Breast epithelium (tissue), 4 donors: ENCODE results near the gene USF1. TPM values are rescaled to one million over a fixed set of nuclear protein-coding genes. Genes with fewer than 3 reads are reported as not detected.
A peak's percentile ranks its signal among the peaks of the same experiment; 100 is the strongest.

Experiments
- DNase-seq, 2 donors: peaks; one replicate each; pipeline ENCODE4 v3.0.0-alpha.2; 2019; ENCODE audit warnings: low spot score in 2 of 2
- H3K27ac ChIP-seq, 2 donors: fragments of 200-600 bp; sonication (generic) in 1 of 2; one replicate each; pipeline ENCODE4 v1.5.1; 2016 to 2019; ENCODE audit warnings: mild to moderate bottlenecking in 1 of 2
- H3K27me3 ChIP-seq, 2 donors: fragments of 200-600 bp; sonication (generic) in 1 of 2; one replicate each; pipeline versions ENCODE4 v1.5.1 to v1.6.0; 2017 to 2019; ENCODE audit warnings: control low read depth in 1 of 2, mild to moderate bottlenecking in 1 of 2
- H3K36me3 ChIP-seq: fragments of 200-600 bp; one replicate; pipeline ENCODE4 v1.5.1; 2019
- H3K4me1 ChIP-seq, 2 donors: fragments of 200-600 bp; sonication (generic); one replicate each; pipeline ENCODE4 v1.5.1; 2016 to 2019; ENCODE audit warnings: control low read depth in 1 of 2
- H3K4me3 ChIP-seq, 3 donors: fragments of 200-600 bp; sonication (generic); 1 replicate in 2 of 3; 2 replicates in 1 of 3; pipeline ENCODE4 v1.5.1; 2016 to 2019; ENCODE audit warnings: mild to moderate bottlenecking in 3 of 3, moderate library complexity in 2 of 3
- H3K9me3 ChIP-seq, 2 donors: fragments of 200-600 bp; sonication (generic) in 1 of 2; one replicate each; pipeline ENCODE4 v1.5.1; 2016 to 2019; ENCODE audit warnings: control low read depth in 1 of 2
- CTCF ChIP-seq, 3 donors: fragments of 450-650 bp; IDR thresholded peaks; one replicate each; pipeline ENCODE4 v1.5.1; 2016 to 2017; ENCODE audit warnings: antibody characterized with exemption in 3 of 3, mild to moderate bottlenecking in 3 of 3, moderate library complexity in 3 of 3
- POLR2A ChIP-seq: fragments of 450-650 bp; IDR thresholded peaks from one replicate; pipeline ENCODE4 v1.6.1; 2016; ENCODE audit warnings: antibody characterized with exemption, mild to moderate bottlenecking, moderate library complexity
- POLR2AphosphoS5 ChIP-seq, 3 donors: sonication (generic); formaldehyde crosslinking; IDR thresholded peaks; one replicate each; pipeline ENCODE4 v1.6.1; 2017; ENCODE audit warnings: antibody characterized with exemption in 3 of 3
- intact Hi-C: fragments of 100-400 bp; cut with DNase I; formaldehyde crosslinking; loops from one replicate; pipeline ENCODE4 v1.15.1; 2023; ENCODE audit warnings: low total_unique reads
- total RNA-seq, 3 donors: library from RNA; depleted of rRNA; stranded (reverse); fragments of >200 nt; gene quantifications; one replicate each; pipeline ENCODE4 v1.1.0, GENCODE V29; 2016

USF1 gene
- total RNA-seq, 3 donors from 2014 or later: 64.5 to 70.8 (median 64.6) TPM

- TF ChIP-seq POLR2AphosphoS5 (IDR thresholded peaks at IDR 0.05) (no peak), POLR2A (no peak), CTCF (IDR thresholded peaks at IDR 0.05) (no peak)
- Histone ChIP-seq H3K36me3 (no peaks in the 10 kb centered on the region), H3K9me3 (no peaks in the 10 kb centered on the region), H3K4me3 (no peak overlapping the region), H3K4me1 (no peaks in the 10 kb centered on the region), H3K27me3 (no peaks in the 10 kb centered on the region), H3K27ac (peak overlapping the region; percentile 45 to 63)
- peak in 1 of 2 donors; percentile 78 for DNase-seq
- intact Hi-C loops: no loop called here
Observed at GRCh38 chr1:161074676-161075368, 29.0 kb upstream of the USF1 start.

- Histone ChIP-seq H3K9me3 (no peaks in the 10 kb centered on the region), H3K36me3 (no peaks in the 10 kb centered on the region), H3K27ac (peak overlapping the region in 1 of 2 donors; percentile 63), H3K4me3 (no peak overlapping the region), H3K27me3 (no peaks in the 10 kb centered on the region), H3K4me1 (no peaks in the 10 kb centered on the region)
- no peak for TF ChIP-seq POLR2AphosphoS5 (IDR thresholded peaks at IDR 0.05)
- no peak for TF ChIP-seq CTCF (IDR thresholded peaks at IDR 0.05)
- TF ChIP-seq POLR2A: no peak
- peak in 1 of 2 donors; percentile 69 for DNase-seq
- intact Hi-C loops: no loop called here
Observed at GRCh38 chr1:161073474-161074121, 27.8 kb upstream of the USF1 start.

GRCh38 chr1:161072751-161073449, 27.1 kb upstream of the USF1 start:
- Histone ChIP-seq H3K27ac (no peak overlapping the region), H3K36me3 (no peaks in the 10 kb centered on the region), H3K4me3 (no peak overlapping the region), H3K27me3 (no peaks in the 10 kb centered on the region), H3K4me1 (no peaks in the 10 kb centered on the region), H3K9me3 (no peaks in the 10 kb centered on the region)
- no peak for DNase-seq
- TF ChIP-seq CTCF (IDR thresholded peaks at IDR 0.05): no peak
- TF ChIP-seq POLR2AphosphoS5 (IDR thresholded peaks at IDR 0.05): no peak
- TF ChIP-seq POLR2A: no peak
- intact Hi-C loops: no loop called here

- intact Hi-C loops: no loop called here
- Histone ChIP-seq H3K36me3 (no peaks in the 10 kb centered on the region), H3K9me3 (no peaks in the 10 kb centered on the region), H3K4me1 (no peaks in the 10 kb centered on the region), H3K27me3 (no peaks in the 10 kb centered on the region), H3K27ac (no peak overlapping the region), H3K4me3 (no peak overlapping the region)
- DNase-seq: peak in 1 of 2 donors; percentile 55
- no peak for TF ChIP-seq POLR2AphosphoS5 (IDR thresholded peaks at IDR 0.05)
- peak; percentile 51 to 67 (median 59) for TF ChIP-seq CTCF (IDR thresholded peaks at IDR 0.05)
Observed at GRCh38 chr1:161071886-161072371, 26.2 kb upstream of the USF1 start.

GRCh38 chr1:161070761-161071160, 25.0 kb upstream of the USF1 start:
- Histone ChIP-seq H3K4me3 (no peak overlapping the region), H3K4me1 (no peaks in the 10 kb centered on the region), H3K36me3 (no peaks in the 10 kb centered on the region), H3K9me3 (no peaks in the 10 kb centered on the region), H3K27me3 (no peaks in the 10 kb centered on the region), H3K27ac (no peak overlapping the region)
- no peak for TF ChIP-seq POLR2AphosphoS5 (IDR thresholded peaks at IDR 0.05)
- no peak for DNase-seq
- intact Hi-C loops: no loop called here
